HG02884 (cell line): ENCODE data around the gene AGAP3.
"Not testable (repeated sequence)": the region's sequence is repeated elsewhere in the genome, so short reads cannot be mapped to it uniquely, and the experiment has no call there.

ENCODE experiments used
- ATAC-seq: cut with Tn5 transposase; IDR thresholded peaks from one replicate; pipeline ENCODE4 v1.9.1; 2021; ENCODE audit warnings: mild to moderate bottlenecking, moderate library complexity; ENCODE audit not compliant: unreplicated experiment

Gene AGAP3

GRCh38 chr7:151085691-151086620, at the start of gene AGAP3:
Gene AGAP3, plus strand, starts transcription at chr7:151086475. Its CDS starts 267 bp downstream, at chr7:151086742.
- ATAC-seq, result no peak

DNA sequence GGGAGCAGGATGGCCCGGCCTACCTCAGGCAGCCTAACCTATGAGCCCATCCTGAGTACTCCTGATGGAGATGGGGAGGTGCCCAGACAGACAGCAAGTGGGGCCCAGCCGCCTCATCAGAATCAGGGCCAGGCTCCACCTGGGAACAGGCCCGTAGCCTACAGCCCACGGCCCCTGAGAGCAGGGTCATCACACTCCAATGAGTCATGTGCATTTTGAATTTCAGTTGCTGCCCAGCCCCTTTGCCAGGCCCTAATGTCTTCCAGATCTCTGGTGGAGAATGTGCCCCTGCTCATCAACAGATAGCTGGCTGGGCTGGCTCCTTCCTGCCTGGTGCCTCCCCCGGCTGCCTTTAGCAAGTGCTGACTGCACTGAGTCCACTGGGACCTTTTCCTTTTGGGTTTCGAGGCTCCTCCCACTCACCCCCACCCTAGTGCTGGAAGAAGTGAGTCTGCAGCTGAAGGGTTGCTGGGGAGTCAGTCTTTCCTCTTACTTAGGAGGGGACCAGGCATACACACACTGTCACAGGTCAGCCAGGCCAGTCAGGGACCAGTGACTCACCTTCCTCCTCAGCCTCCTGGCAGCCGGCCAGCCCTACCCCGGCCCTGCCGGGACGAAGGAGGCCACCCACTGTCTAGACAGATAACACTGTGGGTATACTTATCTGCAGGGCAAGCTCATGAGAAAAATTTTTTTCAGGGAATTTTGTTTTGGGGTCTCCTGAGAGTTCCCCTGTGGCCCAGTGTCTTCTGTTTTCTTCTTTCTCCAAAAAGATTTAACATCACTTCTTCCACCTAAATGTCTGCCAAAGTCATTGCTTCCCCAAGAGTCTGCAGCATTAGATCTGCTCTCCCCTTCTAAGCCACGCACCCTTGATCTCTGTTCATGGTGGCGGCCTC, 47.1 kb upstream of the AGAP3 start:
- no peak for ATAC-seq

DNA sequence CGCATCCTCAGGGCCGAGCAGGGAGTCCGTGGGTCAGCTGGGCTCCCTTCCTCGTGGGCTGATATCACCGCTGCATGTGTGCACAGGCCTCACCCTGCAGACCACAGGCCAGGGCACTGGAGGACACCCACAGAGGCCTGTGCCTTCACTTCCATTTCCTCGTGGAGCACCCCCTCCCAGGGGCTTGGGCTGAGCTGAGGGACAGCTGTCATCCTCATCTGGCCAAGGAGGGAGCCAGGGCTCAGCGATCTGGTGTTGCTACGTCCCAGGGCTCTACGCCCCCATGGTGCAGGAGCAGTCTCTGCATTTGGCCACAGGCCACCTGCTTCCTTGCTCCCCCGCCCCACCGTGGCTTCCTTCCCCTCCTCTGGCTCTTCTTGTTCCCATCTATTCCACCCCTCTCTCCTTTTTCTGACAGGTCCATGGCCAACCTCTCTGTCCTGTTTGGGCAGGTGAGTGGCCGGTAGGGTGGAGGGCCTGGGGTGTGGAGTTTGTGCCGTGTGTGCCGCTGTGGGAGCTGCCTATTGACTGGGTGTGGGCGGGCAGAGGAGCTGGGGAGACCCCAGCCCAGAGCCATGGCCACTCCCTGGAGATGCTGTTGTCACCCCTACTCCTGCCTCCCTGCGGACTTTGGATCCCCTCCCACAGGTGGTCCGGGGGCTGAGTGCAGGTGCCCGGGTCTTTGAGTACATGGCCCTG, 46.3 kb upstream of the AGAP3 start:
- no peak for ATAC-seq

DNA sequence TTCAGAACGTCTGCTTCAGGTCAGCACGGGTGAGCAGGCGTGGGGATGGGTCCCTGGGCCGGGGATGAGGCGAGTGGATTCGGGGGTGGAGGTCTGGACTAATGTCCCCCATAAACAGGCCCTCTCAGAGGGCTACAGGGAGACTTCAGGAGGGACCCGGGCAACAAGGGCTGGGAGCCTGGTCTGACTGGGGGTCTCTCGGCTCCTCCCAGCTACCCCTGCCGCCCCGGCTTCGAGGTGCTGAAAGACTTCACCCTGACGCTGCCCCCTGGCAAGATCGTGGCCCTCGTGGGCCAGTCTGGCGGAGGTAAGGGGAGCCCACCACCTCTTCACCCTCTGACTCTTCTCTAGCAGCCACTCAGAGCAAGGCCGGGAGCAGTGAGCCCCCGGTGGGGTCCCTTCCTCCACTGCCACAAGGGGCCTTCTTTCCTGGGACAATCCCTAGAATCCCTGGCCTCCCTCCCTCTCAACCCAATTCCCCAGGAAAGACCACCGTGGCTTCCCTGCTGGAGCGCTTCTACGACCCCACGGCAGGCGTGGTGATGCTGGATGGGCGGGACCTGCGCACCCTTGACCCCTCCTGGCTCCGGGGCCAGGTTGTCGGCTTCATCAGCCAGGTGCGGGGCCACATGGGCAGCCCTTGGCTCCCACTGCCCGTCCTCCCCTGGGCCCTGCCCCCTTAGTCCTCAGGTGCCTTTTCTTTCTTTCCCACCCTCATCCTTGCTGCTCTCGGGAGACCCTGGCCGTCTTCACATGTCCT, 45.5 kb upstream of the AGAP3 start:
- no peak for ATAC-seq

DNA sequence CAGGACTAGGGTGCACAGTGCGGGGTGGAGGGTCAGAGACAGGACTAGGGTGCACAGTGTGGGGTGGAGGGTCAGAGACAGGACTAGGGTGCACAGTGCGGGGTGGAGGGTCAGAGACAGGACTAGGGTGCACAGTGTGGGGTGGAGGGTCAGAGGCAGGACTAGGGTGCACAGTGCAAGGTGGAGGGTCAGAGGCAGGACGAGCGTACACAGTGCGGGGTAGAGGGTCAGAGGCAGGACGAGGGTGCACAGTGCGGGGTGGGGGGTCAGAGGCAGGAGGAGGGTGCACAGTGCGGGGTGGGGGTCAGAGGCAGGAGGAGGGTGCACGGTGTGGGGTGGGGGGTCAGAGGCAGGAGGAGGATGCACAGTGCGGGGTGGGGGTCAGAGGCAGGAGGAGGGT, 42.8 kb upstream of the AGAP3 start:
- not testable (repeated sequence) for ATAC-seq

GRCh38 chr7:151043959-151044358, 42.3 kb upstream of the AGAP3 start:
- no peak for ATAC-seq

DNA sequence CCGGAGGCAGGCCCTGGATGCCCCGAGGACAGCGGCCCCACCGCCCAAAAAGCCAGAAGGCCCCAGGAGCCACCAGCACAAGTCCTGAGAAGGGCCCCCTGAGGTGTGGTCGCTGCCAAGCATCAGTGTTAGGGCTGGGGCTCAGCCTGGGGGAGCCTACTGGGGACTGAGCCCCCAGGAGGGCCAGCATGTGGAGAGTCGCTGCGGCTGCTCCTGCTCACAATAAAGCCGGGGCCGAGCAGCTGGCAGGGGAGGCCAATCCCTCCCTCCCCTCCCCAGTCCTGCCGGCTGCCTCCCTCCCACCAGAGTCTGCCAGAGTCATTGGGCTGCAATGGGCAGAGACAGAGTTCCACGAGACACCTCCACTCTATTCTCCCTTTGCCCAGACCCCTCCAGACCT, 41.0 kb upstream of the AGAP3 start:
- ATAC-seq, result no peak

GRCh38 chr7:151045967-151046366, 40.3 kb upstream of the AGAP3 start:
- no peak for ATAC-seq

DNA sequence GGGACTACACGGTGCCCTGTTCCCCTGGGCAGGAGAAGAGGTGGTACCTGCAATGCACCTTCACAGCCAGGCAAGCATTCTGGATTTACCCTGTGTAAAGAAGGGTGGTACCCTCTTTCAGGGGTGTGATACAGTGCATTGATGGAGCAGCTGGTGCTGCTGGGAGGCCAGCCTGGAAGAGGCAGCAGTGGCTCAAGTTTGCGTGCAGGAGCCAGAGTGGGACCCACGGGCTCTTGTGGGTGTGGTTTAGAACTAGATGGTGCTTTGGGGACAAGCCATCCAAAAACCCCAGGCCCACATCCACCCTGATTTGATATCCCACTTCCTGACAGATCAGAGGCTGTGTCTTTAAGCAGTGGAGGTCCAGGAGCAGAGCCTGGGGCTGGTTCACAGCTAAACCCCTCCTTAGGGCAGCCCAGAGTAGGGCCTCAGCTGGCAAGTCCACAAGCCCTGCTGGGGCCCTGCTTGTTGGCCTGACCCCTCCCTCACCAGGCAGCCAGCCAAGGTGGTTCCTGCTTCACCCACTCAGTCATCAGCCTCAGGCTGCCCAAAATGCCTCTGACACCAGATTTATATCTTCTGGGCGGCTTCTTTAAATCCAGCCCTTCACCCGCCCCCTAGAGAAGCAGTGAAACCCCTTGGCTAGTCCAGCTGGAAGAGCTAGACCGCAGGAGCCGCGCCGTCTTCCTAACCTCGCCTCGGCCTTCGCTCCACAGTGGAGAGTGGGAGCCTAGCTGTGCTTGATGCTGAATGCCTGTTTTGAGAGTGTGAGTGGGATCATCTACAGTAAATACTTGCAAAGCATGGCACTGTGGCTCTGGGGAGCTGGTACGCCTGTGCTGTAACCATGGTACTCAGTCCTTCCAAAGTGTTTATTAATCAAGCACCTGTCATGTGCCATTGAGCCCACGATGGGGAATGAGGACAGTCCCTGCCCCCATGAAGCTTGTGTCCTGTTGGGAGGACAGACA, 39.4 kb upstream of the AGAP3 start:
- ATAC-seq, result no peak

GRCh38 chr7:151047976-151048815, 38.1 kb upstream of the AGAP3 start, which contains the start of gene ASIC3:
Gene ASIC3, plus strand, starts transcription at chr7:151048531. Its CDS starts 355 bp downstream, at chr7:151048886.
- no peak for ATAC-seq

DNA sequence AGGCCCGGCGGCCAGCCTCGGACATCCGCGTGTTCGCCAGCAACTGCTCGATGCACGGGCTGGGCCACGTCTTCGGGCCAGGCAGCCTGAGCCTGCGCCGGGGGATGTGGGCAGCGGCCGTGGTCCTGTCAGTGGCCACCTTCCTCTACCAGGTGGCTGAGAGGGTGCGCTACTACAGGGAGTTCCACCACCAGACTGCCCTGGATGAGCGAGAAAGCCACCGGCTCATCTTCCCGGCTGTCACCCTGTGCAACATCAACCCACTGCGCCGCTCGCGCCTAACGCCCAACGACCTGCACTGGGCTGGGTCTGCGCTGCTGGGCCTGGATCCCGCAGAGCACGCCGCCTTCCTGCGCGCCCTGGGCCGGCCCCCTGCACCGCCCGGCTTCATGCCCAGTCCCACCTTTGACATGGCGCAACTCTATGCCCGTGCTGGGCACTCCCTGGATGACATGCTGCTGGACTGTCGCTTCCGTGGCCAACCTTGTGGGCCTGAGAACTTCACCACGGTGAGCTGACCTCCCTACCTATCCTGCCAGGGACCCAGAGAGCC, 37.3 kb upstream of the AGAP3 start:
- ATAC-seq, result no peak

DNA sequence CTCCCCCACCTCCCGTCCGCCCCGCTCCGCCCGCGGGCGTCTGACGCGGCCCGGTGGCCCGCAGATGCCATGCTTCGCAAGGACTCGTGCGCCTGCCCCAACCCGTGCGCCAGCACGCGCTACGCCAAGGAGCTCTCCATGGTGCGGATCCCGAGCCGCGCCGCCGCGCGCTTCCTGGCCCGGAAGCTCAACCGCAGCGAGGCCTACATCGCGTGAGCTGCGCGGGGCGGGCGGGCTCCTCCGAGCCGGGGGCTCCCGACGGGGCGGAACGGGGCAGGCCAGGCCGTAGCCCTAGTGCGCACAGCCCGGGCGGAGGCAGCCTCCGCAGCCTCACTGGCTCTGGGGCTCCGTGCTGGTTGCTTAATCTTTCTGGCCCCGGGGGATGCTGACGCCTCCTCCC, 35.2 kb upstream of the AGAP3 start:
- ATAC-seq, result no peak

GRCh38 chr7:151053096-151053495, 33.2 kb upstream of the AGAP3 start:
- no peak for ATAC-seq

GRCh38 chr7:151053751-151054150, 32.5 kb upstream of the AGAP3 start:
- no peak for ATAC-seq

DNA sequence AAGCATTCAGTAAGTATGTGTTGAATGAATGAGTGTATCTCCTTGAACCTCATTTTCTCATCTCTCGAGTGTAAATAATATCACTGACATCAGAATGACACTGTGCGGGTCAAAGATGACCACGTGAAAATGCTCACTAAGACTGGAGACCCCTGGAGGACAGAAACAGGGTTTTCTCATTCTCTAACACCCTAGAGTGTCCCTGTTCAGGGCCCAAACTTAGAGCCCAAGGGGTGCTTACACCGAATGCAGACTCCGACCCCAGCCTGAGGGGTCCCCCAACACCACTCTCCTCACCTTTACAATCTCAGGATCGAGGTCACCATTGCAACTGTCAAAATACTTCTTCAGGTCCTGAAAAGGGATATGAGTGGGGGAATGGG, 30.0 kb upstream of the AGAP3 start:
- no peak for ATAC-seq

DNA sequence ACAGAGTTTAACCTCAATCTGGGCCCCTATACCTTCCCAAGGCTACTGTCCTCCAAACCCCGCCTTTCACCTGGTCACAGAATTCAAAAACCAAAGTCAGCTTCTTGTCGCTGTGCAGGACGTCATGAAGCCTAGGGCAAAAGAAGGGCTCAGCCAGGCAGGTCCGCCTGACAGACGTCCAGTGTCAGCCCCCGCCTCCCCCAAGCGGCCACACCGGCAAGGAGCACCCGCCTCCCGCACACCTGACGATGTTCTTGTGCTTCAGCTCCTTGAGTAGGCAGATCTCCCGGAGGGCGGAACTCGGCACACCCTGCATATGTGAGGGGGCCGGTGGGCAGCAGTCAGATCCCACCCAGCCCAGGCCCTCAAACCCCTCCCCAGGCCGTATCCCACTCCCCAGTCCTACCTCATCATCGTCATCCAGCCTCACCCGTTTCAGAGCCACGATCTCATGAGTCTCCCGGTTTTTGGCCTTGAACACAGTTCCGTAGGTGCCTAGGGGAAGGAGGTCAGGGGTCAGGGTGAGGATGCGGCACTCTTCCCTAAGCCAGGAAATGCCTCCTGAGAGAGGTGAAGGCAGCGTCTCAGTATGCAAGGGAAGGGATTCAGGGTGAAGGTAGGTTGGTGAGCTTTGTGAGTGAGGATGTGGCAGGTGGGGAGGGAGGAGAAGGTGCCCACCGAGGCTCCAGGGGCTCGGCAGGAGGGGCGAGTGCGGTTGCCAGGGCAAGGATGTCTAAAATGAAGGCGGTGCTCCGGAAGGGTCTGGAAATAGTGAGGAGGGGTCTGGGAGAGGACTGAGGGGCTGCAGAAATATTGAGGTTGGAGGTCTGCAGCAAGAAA, 29.4 kb upstream of the AGAP3 start:
- ATAC-seq, result no peak

GRCh38 chr7:151057506-151057988, 28.7 kb upstream of the AGAP3 start, which contains the start of gene CDK5:
Gene CDK5, minus strand, starts transcription at chr7:151057897. Its CDS starts 49 bp downstream, at chr7:151057848.
- peak; percentile 18 for ATAC-seq
